ENCODE results near the gene CDHR3.

GRCh38 chr7:106041140-106041717 is 78.2 kb downstream of the CDHR3 start:
- TF ChIP-seq CTCF (conservative IDR thresholded peaks at IDR 0.05 in 1 of 2, IDR thresholded peaks at IDR 0.05 in 1 of 2; ENCODE audit: extremely low read depth in 1 of 2, insufficient read depth in 1 of 2, low read depth in 1 of 2, low read length in 2 of 2) (peak; percentile 72 to 91), EZH2 (IDR thresholded peaks at IDR 0.05; ENCODE audit: borderline replicate concordance, low read length) (no peak)

Measured in mammary epithelial cell (primary cell).